GM19351 (cell line): ENCODE results near the gene CLEC3B.

Source experiments
- ATAC-seq: cut with Tn5 transposase; IDR thresholded peaks from one replicate; pipeline ENCODE4 v1.9.1; 2021; ENCODE audit warnings: mild to moderate bottlenecking, moderate library complexity; ENCODE audit not compliant: unreplicated experiment

CLEC3B gene

GRCh38 chr3:45002720-45003119 is 23.4 kb upstream of the CLEC3B start:
- ATAC-seq: no peak

GRCh38 chr3:45003406-45003805 is 22.7 kb upstream of the CLEC3B start:
- no peak for ATAC-seq

- no peak for ATAC-seq
These were observed 22.2 kb upstream of the CLEC3B start for GRCh38 chr3:45003859-45004258.

GRCh38 chr3:45007091-45007490 is 19.0 kb upstream of the CLEC3B start:
- no peak for ATAC-seq

- no peak for ATAC-seq
These were observed 18.0 kb upstream of the CLEC3B start for GRCh38 chr3:45008117-45008516.

- ATAC-seq: no peak
These were observed 16.2 kb upstream of the CLEC3B start for GRCh38 chr3:45009868-45010267.

- ATAC-seq: no peak
These were observed 15.2 kb upstream of the CLEC3B start for GRCh38 chr3:45010811-45011333.

- ATAC-seq: no peak
These were observed 14.2 kb upstream of the CLEC3B start for GRCh38 chr3:45011756-45012508.

GRCh38 chr3:45012577-45012976 is 13.5 kb upstream of the CLEC3B start:
- ATAC-seq: no peak

- ATAC-seq: no peak
These were observed 9.2 kb upstream of the CLEC3B start for GRCh38 chr3:45016916-45017315.

- no peak for ATAC-seq
These were observed 8.3 kb upstream of the CLEC3B start for GRCh38 chr3:45017821-45018220.

- no peak for ATAC-seq
These were observed 5.6 kb upstream of the CLEC3B start for GRCh38 chr3:45020534-45020933.

- ATAC-seq: no peak
These were observed 4.4 kb upstream of the CLEC3B start for GRCh38 chr3:45021524-45022297.

GRCh38 chr3:45023675-45024074 is 2.4 kb upstream of the CLEC3B start:
- no peak for ATAC-seq

GRCh38 chr3:45024542-45025255 is 1.4 kb upstream of the CLEC3B start:
- ATAC-seq: no peak

GRCh38 chr3:45026957-45027356 is 854 bp downstream of the CLEC3B start:
- ATAC-seq: no peak

GRCh38 chr3:45027441-45027840 is 1.3 kb downstream of the CLEC3B start:
- ATAC-seq: no peak

- no peak for ATAC-seq
These were observed 3.1 kb downstream of the CLEC3B start for GRCh38 chr3:45029216-45029615.

- no peak for ATAC-seq
These were observed 3.6 kb downstream of the CLEC3B start for GRCh38 chr3:45029661-45030060.

GRCh38 chr3:45031531-45031930 is 5.4 kb downstream of the CLEC3B start:
- no peak for ATAC-seq

GRCh38 chr3:45032113-45032512 is 6.0 kb downstream of the CLEC3B start:
- no peak for ATAC-seq
